ENCODE data around the gene TDRD3.

- no peak for TF ChIP-seq FOXK2 (IDR thresholded peaks at IDR 0.05)
- TF ChIP-seq SP1 (IDR thresholded peaks at IDR 0.05): no peak
- TF ChIP-seq CTBP1 (IDR thresholded peaks at IDR 0.05; ENCODE audit: borderline replicate concordance): no peak
- TF ChIP-seq FOXM1 (IDR thresholded peaks at IDR 0.05; ENCODE audit: borderline replicate concordance): no peak
- TF ChIP-seq BHLHE40 (IDR thresholded peaks at IDR 0.05; ENCODE audit: borderline replicate concordance): no peak
- TF ChIP-seq SUZ12 (IDR thresholded peaks at IDR 0.05): no peak
- TF ChIP-seq NFRKB (IDR thresholded peaks at IDR 0.05): no peak
- TF ChIP-seq L3MBTL2 (conservative IDR thresholded peaks at IDR 0.05): no peak
- TF ChIP-seq LEF1 (IDR thresholded peaks at IDR 0.05; ENCODE audit: borderline replicate concordance): no peak
Observed at GRCh38 chr13:60370343-60370742, 26.7 kb upstream of the TDRD3 start.
